ENCODE measurements around the gene PKIB.

PKIB gene

DNA sequence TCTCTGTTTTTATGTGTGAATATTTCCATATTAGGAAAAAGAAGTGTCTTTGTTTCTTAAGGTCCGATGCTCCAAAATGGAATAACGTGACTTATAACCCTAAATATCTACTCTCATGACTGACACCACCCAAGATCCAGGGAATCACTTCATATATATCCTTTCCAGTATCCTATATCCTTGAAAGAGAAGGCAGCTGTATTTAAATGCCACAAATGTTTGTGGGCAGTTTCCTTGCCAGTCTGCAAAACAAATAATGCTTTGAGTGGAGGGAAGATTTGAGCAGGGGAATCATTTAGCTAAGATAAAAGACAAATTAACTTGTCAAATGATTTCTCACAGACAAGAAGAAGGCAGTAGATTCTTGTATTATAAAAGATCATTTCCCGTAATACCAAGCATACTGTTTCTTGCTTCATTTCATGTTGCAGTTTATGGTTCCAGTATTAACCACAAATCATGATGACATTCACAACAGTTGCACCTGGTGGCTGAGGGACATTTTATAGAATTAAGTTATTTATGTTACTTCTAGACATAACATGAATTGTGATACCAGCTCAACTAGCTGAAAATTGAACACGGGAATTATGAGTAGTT, 139.3 kb downstream of the PKIB start:
- DNase-seq, result no peak

DNA sequence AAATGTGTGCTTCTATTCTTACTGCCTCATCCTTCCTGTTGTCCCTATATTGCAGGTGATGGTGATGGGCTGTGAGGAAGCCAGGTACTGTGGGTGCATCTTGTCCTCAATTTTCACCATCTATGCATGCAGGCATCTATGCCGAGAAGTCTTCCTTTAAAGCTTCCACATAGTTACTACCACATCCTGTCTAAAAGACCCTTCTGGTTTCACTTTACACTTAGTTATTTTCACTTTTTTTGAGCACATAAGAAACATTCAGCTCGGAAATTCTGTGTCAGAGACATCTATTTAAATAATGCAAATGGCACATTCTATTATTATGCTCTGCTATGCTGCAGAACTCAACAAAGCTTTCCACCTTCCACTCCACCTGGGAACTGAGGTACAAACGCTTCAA, 141.1 kb downstream of the PKIB start:
- no peak for DNase-seq

DNA sequence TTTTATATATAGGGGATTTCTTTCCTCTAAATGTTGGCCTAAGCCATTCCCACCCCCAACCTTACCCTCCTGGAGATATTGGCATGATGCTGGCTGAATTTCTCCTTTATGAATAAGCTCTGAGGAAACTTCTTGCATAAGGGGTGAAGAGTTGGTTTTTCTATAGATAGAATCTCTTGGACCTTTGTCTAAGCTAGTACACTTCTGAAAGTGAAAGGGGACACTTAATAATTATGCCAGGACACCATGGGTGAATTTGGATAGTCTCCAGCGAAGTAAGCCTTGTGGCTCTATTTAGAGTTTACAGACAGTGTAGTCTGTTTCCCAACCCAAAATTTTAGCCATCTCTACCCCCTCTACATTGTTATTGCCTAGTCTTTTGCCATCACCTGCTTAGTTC, 142.3 kb downstream of the PKIB start:
- DNase-seq, result no peak

DNA sequence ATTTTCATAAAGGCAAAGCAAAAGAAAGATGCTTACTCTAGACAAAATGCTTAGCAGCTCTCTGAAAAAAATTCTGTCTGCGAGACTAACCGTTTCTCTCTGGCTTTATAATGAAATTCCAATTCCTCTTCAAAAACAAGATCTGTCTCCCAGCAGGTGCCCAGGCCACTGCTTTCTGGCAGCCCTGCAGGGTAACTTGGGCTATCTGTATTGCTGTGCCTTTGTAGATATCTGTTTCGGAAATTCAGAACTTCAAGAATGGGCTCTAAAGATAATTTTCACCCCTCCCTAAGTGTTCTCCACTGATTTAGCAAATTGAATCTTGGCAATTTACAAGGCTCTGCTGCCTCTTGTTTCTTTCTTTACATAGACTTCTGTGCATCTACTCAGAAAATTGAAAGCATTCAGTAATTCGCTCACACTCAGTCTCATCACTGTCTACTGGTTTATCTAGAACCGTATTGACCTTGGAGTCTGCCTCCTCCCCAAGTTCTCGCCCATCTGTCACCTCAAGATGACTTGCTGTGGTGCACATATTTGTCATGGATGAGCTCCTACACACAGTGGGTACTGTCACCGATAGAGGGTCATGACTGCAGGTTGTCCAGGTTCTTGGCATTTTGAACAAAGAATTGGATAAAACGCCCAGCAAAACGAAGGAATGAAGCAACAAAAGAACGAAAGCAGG, 142.9 kb downstream of the PKIB start:
- DNase-seq, result no peak

DNA sequence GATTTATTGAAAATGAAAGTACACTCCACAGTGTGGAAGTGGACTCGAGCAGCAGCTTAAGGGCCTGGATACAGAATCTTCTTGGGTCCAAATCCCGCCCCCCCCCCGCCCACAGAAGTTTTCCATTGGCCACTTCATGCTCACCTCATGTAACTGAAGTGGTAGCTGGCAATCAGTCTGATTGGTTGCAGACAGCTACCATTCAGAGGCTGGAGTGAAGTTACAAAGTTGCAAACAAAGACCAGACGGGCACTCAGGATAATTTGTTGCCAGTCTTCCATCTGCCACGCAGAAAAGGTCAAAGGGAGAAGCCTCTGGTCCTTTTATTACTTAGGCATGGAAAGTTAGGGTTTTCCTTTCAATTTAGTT, 143.5 kb downstream of the PKIB start:
- DNase-seq, result no peak

DNA sequence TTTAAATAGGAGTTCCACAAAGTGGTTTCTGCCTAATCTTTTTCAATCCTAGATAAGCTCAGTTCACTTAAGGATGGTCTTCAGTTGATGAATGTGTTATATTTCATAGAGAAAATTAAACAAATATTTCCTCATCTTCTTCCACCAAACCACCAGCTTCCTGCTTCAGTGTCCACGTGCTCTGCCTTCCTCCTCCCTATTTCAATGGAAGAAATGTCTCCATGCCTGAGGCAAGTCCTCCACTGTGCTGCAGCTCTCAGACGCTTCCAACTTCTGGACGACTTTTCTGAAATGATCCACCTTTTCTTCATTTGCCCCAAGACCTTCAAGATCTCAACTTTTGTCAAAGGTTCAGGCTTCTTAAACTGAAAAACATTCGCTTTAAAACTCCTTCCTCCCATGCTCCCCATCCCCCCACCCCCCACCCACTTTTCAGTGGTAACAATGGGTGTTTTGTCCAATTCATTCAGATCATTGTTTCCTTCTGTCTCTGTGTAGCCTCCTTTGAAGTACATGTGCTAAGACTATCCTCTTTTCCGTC, 144.1 kb downstream of the PKIB start:
- DNase-seq, result no peak

DNA sequence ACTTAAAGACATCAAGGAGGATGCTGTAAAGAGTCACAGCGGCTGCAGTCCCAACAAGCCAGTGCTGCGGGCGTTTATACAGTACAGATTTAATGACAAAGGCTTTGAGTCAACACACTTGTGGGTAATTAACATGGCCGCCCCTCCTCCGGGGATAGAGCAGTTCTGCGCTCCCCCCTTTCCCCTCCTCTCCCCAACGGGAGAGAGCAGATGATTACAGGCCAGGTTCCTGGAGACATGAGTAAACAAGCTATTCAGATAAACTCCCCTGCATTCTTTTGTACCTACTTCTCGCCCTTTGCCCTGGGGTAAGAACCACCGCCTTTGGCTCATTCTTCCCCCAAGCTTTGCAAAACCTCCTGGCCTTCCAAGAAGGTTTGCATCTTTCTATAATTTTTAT, 145.7 kb downstream of the PKIB start:
- DNase-seq, result no peak

DNA sequence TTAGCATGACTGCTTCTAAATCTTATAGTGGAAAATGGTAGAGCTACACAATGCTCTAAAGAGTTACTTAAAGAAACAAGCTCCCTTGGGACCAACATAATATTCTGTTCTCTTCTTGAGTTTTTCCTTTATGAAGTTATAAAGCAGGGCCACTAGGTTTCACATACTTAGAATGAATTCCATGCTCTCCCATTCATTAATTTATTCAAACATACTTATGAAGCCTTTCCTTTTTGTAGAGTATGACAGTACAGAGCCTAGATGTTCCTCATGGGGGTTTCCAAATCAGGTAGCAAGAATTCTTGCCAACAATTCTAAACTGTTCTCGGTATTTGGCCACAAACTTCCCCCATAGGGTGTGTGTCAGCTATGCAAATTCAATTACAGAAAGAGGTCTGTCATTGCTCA, 148.7 kb downstream of the PKIB start:
- no peak for DNase-seq

DNA sequence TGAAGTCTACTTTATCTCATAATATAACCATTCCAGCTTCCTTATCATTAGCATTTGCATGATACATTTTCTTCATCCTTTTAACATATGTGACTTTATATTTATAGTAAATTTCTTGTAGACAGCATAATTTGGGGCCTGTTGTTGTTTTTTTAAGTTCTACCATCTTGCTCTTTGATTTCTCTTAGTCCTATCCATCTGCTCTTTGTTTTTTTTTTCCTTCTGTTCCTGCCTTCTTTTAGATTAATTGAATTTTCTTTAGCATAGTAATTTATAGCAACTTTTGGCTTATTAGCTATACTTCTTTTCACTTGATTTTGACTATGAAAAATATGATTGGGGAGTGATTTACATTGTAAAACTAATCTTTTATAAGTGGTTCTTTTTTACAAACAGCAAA, 150.1 kb downstream of the PKIB start:
- DNase-seq, result no peak

DNA sequence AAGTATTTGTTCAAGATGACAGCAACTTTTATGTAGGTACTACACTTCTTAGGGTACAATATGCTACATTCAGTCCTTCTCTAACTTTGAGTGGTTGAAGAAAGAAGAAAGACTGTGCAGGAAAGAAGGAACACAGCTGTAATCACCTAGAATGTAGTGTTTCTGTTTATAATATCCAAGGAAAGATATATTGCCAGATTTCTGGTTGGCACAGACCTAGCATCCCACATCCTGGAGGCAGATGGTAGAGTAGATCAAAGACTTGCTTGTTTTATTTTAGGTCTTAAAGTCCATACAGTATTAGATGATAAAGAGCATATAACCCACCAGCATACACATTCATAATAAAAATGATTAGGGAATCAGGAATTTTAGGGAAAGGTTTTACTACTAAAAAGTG, 156.1 kb downstream of the PKIB start:
- no peak for DNase-seq

DNA sequence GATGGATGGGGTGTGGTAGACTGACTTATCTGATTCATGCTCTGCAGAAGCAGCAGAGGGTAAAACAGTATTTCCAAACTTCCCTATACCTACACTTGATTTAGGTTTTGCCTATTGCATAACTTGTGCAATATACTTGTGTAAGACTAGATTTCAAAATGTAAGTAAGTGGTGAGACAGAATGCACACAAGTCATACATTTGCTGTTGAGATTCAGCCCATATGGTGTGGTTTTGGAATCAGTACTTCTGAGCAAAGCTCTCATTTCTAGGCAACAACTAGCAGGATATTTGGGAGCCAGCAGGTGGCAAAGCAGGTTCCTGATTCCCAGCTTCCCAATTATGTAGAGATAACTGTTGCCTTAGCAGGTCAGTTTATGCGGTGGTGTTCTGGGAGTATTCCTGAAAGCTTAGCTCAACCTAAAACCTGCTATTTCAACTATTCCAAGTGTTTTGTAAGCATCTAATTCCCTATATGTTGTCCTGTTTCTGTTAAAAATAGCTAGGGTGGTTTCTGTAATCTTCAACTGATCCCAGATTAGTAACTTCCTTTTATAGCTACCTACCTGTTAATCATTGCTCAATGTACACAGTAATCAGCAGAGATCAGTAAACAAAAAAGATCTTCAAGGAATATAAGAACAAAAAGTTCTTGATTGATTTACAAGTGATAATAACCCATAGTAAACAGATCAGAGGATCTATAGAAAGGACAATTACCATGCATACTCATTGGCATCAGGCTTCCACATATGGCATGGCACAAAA, 160.8 kb downstream of the PKIB start:
- DNase-seq, result peak; percentile 64

DNA sequence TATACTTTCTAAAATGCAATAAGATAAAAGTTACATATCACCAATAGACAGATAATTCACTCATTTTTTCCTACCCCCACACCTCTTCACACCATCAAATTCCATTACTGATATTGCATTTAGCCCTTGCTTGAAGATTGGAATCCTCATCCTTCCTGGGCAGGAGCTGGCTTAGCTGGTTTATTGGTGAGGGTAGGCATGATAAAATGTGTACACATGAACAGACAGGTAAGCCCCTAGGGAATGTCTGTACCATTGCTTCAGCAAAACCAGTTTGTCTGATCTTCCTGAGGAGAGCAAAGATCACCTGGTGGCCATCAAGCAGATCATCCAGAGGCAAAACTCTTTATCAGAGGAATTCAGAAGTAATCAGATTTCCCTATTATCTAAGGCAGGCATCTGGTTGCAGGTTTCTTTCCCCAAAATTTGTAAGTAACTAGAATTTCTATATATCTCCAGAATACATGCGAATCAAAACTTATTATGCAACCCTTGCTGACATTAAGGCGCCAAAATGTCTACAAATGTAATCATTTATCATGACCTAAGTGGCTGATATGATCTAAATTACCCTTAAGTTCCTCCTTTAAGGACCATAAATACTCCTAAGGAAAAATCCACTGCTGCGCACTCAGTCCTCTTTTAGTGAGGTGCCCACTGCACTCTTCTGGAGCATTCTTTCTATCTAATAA, 162.7 kb downstream of the PKIB start:
- no peak for DNase-seq

Measured in NCI-H146 (cell line).